Tibial nerve (tissue), 4 donors: ENCODE results near the gene TBC1D3I.

Experiments used
- EP300 ChIP-seq, 2 donors: sonication (generic); formaldehyde crosslinking; IDR thresholded peaks; one replicate each; pipeline ENCODE4 v1.6.1; 2017; ENCODE audit warnings: antibody characterized with exemption in 2 of 2, mild to moderate bottlenecking in 1 of 2
- POLR2A ChIP-seq, 2 donors: fragments of 450-650 bp; IDR thresholded peaks; one replicate each; pipeline ENCODE4 v1.6.1; 2017; ENCODE audit warnings: antibody characterized with exemption in 2 of 2, mild to moderate bottlenecking in 2 of 2, moderate library complexity in 2 of 2
- TF ChIP-seq, protein P1 (sequence below), 5 experiments: fragments of 200-600 bp in 3 of 5; fragments of 450-650 bp in 2 of 5; sonication (generic) in 3 of 5; IDR thresholded peaks; one replicate each; pipeline ENCODE4 v1.5.1; 2016 to 2019; ENCODE audit warnings: antibody characterized with exemption in 5 of 5, mild to moderate bottlenecking in 3 of 5, moderate library complexity in 2 of 5

DNA sequence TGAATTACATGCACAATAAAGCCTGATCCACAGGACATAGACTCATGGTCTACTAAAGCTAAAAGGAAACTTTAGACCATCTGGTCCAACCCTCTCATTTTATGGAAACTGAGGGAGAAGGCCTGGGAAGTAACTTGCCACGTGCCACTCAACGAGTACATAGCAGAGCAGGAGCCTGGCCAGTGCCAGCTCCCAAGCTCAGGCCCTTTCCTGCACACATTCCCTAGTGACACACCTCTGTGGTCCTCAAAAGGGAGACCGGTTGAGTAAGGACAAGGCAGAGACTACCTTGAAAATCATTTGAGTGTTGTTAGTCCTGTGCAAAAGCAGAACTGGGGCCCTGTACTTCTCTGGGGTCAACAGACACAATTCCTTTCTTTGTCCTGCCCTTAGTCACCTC lies 50.7 kb downstream of the TBC1D3I start:
- TF ChIP-seq EP300 (IDR thresholded peaks at IDR 0.05) (no peak), POLR2A (IDR thresholded peaks at IDR 0.05) (no peak)
- TF ChIP-seq, protein P1, sequence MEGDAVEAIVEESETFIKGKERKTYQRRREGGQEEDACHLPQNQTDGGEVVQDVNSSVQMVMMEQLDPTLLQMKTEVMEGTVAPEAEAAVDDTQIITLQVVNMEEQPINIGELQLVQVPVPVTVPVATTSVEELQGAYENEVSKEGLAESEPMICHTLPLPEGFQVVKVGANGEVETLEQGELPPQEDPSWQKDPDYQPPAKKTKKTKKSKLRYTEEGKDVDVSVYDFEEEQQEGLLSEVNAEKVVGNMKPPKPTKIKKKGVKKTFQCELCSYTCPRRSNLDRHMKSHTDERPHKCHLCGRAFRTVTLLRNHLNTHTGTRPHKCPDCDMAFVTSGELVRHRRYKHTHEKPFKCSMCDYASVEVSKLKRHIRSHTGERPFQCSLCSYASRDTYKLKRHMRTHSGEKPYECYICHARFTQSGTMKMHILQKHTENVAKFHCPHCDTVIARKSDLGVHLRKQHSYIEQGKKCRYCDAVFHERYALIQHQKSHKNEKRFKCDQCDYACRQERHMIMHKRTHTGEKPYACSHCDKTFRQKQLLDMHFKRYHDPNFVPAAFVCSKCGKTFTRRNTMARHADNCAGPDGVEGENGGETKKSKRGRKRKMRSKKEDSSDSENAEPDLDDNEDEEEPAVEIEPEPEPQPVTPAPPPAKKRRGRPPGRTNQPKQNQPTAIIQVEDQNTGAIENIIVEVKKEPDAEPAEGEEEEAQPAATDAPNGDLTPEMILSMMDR (IDR thresholded peaks at IDR 0.05) = no peak
